Hepatocyte (in vitro differentiated cells): ENCODE measurements around the gene CARM1.

Experiments
- CTCF ChIP-seq: fragments of 200-600 bp; sonication (generic); IDR thresholded peaks from 2 replicates; pipeline ENCODE4 v1.5.1; 2016; ENCODE audit warnings: antibody characterized with exemption, mild to moderate bottlenecking; ENCODE audit not compliant: poor library complexity
- EZH2 ChIP-seq: fragments of 200-600 bp; sonication (generic); IDR thresholded peaks from 2 replicates; pipeline ENCODE4 v1.6.1; 2016; ENCODE audit warnings: antibody characterized with exemption, mild to moderate bottlenecking, borderline replicate concordance

GRCh38 chr19:10965398-10965797, 94.0 kb downstream of the CARM1 start:
- TF ChIP-seq EZH2 (no peak), CTCF (no peak)
